Loucy (cell line): ENCODE measurements around the gene PTGES2.

Experiments
- H2AFZ ChIP-seq: fragments of 200-600 bp; sonication (generic); 2 replicates; pipeline ENCODE4 v1.6.0; 2016; ENCODE audit warnings: antibody characterized with exemption, mild to moderate bottlenecking, low read length, moderate library complexity
- H3F3A ChIP-seq: fragments of 200-600 bp; 2 replicates; pipeline ENCODE4 v1.6.0; 2016; ENCODE audit warnings: antibody characterized with exemption, low read depth, mild to moderate bottlenecking
- H3K27me3 ChIP-seq: fragments of 200-600 bp; sonication (generic); 2 replicates; pipeline ENCODE4 v1.6.1; 2014; ENCODE audit warnings: low read length, mild to moderate bottlenecking; ENCODE audit not compliant: insufficient read depth, poor library complexity, severe bottlenecking
- H3K36me3 ChIP-seq: fragments of 200-600 bp; sonication (generic); 2 replicates; pipeline ENCODE4 v1.6.1; 2016; ENCODE audit warnings: low read length; ENCODE audit not compliant: insufficient read depth
- H3K4me1 ChIP-seq: fragments of 200-600 bp; sonication (generic); 2 replicates; pipeline ENCODE4 v1.5.1; 2014; ENCODE audit warnings: low read length, mild to moderate bottlenecking; ENCODE audit not compliant: insufficient read depth, poor library complexity, severe bottlenecking
- H3K4me2 ChIP-seq: fragments of 200-600 bp; sonication (generic); 2 replicates; pipeline ENCODE4 v1.6.0; 2014; ENCODE audit warnings: antibody characterized with exemption, low read length, low read depth, mild to moderate bottlenecking; ENCODE audit not compliant: poor library complexity, severe bottlenecking
- H3K4me3 ChIP-seq: fragments of 200-600 bp; sonication (generic); 2 replicates; pipeline ENCODE4 v1.5.1; 2014; ENCODE audit warnings: low read length, mild to moderate bottlenecking, mixed read lengths; ENCODE audit not compliant: poor library complexity, severe bottlenecking
- H3K79me2 ChIP-seq: fragments of 200-600 bp; sonication (generic); 2 replicates; pipeline ENCODE4 v1.6.1; 2014; ENCODE audit warnings: low read length; ENCODE audit not compliant: insufficient read depth
- H3K9ac ChIP-seq: fragments of 200-600 bp; sonication (generic); 2 replicates; pipeline ENCODE4 v1.6.0; 2014; ENCODE audit warnings: mild to moderate bottlenecking, low read depth, low read length, moderate library complexity; ENCODE audit not compliant: poor library complexity, severe bottlenecking
- H3K9me2 ChIP-seq: fragments of 200-600 bp; sonication (generic); replicated peaks from 2 replicates; pipeline ENCODE4 v1.6.1; 2016; ENCODE audit warnings: low read depth, low read length, mixed read lengths
- H3K9me3 ChIP-seq: fragments of 200-600 bp; sonication (generic); 2 replicates; pipeline ENCODE4 v1.6.1; 2014; ENCODE audit warnings: mild to moderate bottlenecking, antibody characterized with exemption, low read length, low read depth; ENCODE audit not compliant: insufficient read depth
- H4K20me1 ChIP-seq: fragments of 200-600 bp; sonication (generic); 2 replicates; pipeline ENCODE4 v1.6.0; 2014; ENCODE audit warnings: antibody characterized with exemption, low read length, mild to moderate bottlenecking; ENCODE audit not compliant: insufficient read depth, poor library complexity, severe bottlenecking
- CTCF ChIP-seq: fragments of 200-600 bp; sonication (generic); conservative IDR thresholded peaks from 2 replicates; pipeline ENCODE4 v1.5.1; 2014; ENCODE audit warnings: mild to moderate bottlenecking, antibody characterized with exemption, low read length
- EZH2phosphoT487 ChIP-seq: fragments of 200-600 bp; IDR thresholded peaks from 2 replicates; pipeline ENCODE4 v1.6.1; 2018; ENCODE audit warnings: antibody characterized with exemption, mild to moderate bottlenecking, moderate library complexity, borderline replicate concordance

Gene PTGES2

GRCh38 chr9:128100581-128100980 lies 26.9 kb downstream of the PTGES2 start:
- no peaks in the 10 kb centered on the region for H3K9me2 ChIP-seq
- H3K9me3 ChIP-seq: no peaks in the 10 kb centered on the region
- H4K20me1 ChIP-seq: peaks cover 30% of the 10 kb centered on the region
- no peak overlapping the region for H3K9ac ChIP-seq
- no peaks in the 10 kb centered on the region for H3F3A ChIP-seq
- no peak overlapping the region for H3K4me3 ChIP-seq
- no peaks in the 10 kb centered on the region for H3K27me3 ChIP-seq
- no peak overlapping the region for H3K4me2 ChIP-seq
- H2AFZ ChIP-seq: no peak overlapping the region
- H3K79me2 ChIP-seq: peaks cover 45% of the 10 kb centered on the region
- TF ChIP-seq EZH2phosphoT487 (no peak), CTCF (no peak)
- peaks cover 9% of the 10 kb centered on the region for H3K4me1 ChIP-seq
- peaks cover 58% of the 10 kb centered on the region; the same call in 1 of the 2 replicates for H3K36me3 ChIP-seq

GRCh38 chr9:128099932-128100491 lies 27.5 kb downstream of the PTGES2 start:
- H3K79me2 ChIP-seq: peaks cover 50% of the 10 kb centered on the region
- H3K36me3 ChIP-seq: peaks cover 57% of the 10 kb centered on the region; the same call in 1 of the 2 replicates
- H3K9me2 ChIP-seq: no peaks in the 10 kb centered on the region
- TF ChIP-seq CTCF: no peak
- TF ChIP-seq EZH2phosphoT487: no peak
- H3K4me1 ChIP-seq: peaks cover 9% of the 10 kb centered on the region
- H3K9ac ChIP-seq: no peak overlapping the region
- no peak overlapping the region for H2AFZ ChIP-seq
- no peak overlapping the region for H3K4me3 ChIP-seq
- no peak overlapping the region for H3K4me2 ChIP-seq
- H3F3A ChIP-seq: no peaks in the 10 kb centered on the region
- H4K20me1 ChIP-seq: peaks cover 30% of the 10 kb centered on the region
- no peaks in the 10 kb centered on the region for H3K9me3 ChIP-seq
- no peaks in the 10 kb centered on the region for H3K27me3 ChIP-seq

GRCh38 chr9:128099231-128099931 lies 28.1 kb downstream of the PTGES2 start:
- Histone ChIP-seq H2AFZ (no peak overlapping the region), H3K4me1 (peaks cover 9% of the 10 kb centered on the region), H3K36me3 (peaks cover 58% of the 10 kb centered on the region; the same call in 1 of the 2 replicates), H3K9me2 (no peaks in the 10 kb centered on the region), H3K9me3 (no peaks in the 10 kb centered on the region), H3K4me3 (no peak overlapping the region), H3K27me3 (no peaks in the 10 kb centered on the region), H3K4me2 (no peak overlapping the region), H3F3A (no peaks in the 10 kb centered on the region), H3K79me2 (peaks cover 57% of the 10 kb centered on the region), H4K20me1 (peaks cover 30% of the 10 kb centered on the region), H3K9ac (no peak overlapping the region)
- no peak for TF ChIP-seq EZH2phosphoT487
- TF ChIP-seq CTCF: no peak
